Measurements from ENCODE around the gene AGO3.

AGO3 gene

GRCh38 chr1:36084497-36085115, 153.7 kb downstream of the AGO3 start:
- DNase-seq: no peak

GRCh38 chr1:36085126-36085525, 154.2 kb downstream of the AGO3 start:
- no peak for DNase-seq

GRCh38 chr1:36085686-36086526, 155.0 kb downstream of the AGO3 start:
- DNase-seq: no peak

GRCh38 chr1:36086529-36087232, 155.8 kb downstream of the AGO3 start:
- DNase-seq: no peak

- DNase-seq: no peak
These were observed 156.6 kb downstream of the AGO3 start for GRCh38 chr1:36087233-36088123.

- no peak for DNase-seq
These were observed 157.3 kb downstream of the AGO3 start for GRCh38 chr1:36088265-36088576.

GRCh38 chr1:36088577-36089392, 157.9 kb downstream of the AGO3 start, which contains the start of gene ADPRS:
TSS of gene ADPRS (plus strand) at chr1:36088892. CDS start at chr1:36088905, 13 bp downstream.
- DNase-seq: peak; percentile 92

GRCh38 chr1:36089393-36090121, 158.7 kb downstream of the AGO3 start:
- peak; percentile 91 for DNase-seq

- no peak for DNase-seq
These were observed 160.2 kb downstream of the AGO3 start for GRCh38 chr1:36091141-36091540.

- DNase-seq: no peak
These were observed 160.8 kb downstream of the AGO3 start for GRCh38 chr1:36091698-36092097.

GRCh38 chr1:36092166-36092797, 161.4 kb downstream of the AGO3 start:
- DNase-seq: no peak

GRCh38 chr1:36092798-36093185, 161.9 kb downstream of the AGO3 start:
- DNase-seq: no peak

GRCh38 chr1:36093226-36093625, 162.3 kb downstream of the AGO3 start:
- DNase-seq: no peak

- no peak for DNase-seq
These were observed 163.0 kb downstream of the AGO3 start for GRCh38 chr1:36093929-36094328.

GRCh38 chr1:36094621-36095061, 163.7 kb downstream of the AGO3 start:
- no peak for DNase-seq

- peak; percentile 65 for DNase-seq
These were observed 165.0 kb downstream of the AGO3 start for GRCh38 chr1:36095760-36096405.

- no peak for DNase-seq
These were observed 165.9 kb downstream of the AGO3 start for GRCh38 chr1:36096500-36097432.

- no peak for DNase-seq
These were observed 167.0 kb downstream of the AGO3 start for GRCh38 chr1:36097693-36098585.

All from inflammatory macrophage treated with lipopolysaccharide for 4 hours (primary cell).